Erythroblast (primary cell): Measurements from ENCODE around the gene SH3RF2.

Source experiments
- GATA1 ChIP-seq: IDR thresholded peaks from 2 replicates; pipeline ENCODE4 v1.6.1; 2011; ENCODE audit warnings: low read depth, mild to moderate bottlenecking, control low read depth, low read length, moderate library complexity
- POLR2A ChIP-seq: IDR thresholded peaks from 2 replicates; pipeline ENCODE4 v1.6.1; 2011; ENCODE audit warnings: mild to moderate bottlenecking, low read length

DNA sequence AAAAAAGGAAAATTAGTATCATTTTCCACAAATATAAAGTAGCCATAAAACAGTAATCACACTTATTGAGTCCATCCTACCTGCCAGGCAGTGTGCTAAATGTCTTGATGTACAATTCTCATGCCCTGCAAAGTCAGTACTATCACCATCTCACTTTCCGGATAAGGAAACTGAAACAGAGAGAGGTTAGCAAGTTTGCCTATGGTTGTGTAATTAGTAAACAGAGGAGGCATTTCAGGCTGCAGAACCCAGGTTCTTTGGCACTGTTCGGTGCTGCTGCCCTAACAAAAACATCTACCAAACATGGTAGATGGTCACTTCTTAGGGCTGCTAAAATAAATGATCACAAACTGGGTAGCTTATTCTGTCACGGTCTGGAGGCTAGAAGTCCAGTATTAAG, 146.4 kb downstream of the SH3RF2 start:
- TF ChIP-seq POLR2A (no peak), GATA1 (no peak)
